HG02642 (cell line): ENCODE data around the gene LINC01488.

Experiments used
- ATAC-seq: cut with Tn5 transposase; IDR thresholded peaks from one replicate; pipeline ENCODE4 v1.9.1; 2021; ENCODE audit warnings: mild to moderate bottlenecking; ENCODE audit not compliant: unreplicated experiment, poor library complexity

Gene LINC01488

DNA sequence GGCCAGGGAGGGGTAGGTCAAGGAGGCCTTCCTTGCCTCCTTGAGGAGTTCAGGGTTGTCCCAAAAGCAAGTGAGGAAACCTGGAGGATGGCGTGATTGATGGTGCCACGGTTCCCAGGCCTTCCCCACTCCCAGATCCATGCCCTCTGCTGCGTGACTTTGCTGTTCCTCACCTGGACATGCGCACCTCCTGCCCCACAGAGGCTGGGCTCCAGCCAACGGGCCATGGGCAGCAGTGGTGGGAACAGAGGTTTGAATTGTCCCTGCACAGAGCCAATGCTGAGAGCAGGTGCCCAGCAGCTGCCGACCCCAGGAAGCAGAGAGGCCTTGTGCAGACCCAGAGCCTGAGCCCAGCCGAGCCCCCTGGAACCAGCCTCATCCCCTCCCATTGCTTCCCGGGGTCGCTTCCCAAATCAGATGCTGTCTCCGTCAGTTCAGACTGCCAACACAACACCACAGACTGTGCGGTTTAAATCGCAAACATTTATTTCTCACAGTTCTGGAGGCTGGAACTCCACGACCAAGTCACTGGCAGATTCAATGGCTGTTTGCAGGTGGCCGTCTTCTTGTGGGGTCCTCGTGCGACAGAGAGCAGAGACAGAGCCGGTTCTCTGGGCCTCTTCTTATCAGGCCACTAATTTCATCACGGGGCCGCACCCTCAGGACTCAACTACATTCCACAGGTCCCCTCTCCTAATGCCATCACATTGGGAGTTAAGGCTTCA is 6.2 kb upstream of the LINC01488 start:
- ATAC-seq = no peak

DNA sequence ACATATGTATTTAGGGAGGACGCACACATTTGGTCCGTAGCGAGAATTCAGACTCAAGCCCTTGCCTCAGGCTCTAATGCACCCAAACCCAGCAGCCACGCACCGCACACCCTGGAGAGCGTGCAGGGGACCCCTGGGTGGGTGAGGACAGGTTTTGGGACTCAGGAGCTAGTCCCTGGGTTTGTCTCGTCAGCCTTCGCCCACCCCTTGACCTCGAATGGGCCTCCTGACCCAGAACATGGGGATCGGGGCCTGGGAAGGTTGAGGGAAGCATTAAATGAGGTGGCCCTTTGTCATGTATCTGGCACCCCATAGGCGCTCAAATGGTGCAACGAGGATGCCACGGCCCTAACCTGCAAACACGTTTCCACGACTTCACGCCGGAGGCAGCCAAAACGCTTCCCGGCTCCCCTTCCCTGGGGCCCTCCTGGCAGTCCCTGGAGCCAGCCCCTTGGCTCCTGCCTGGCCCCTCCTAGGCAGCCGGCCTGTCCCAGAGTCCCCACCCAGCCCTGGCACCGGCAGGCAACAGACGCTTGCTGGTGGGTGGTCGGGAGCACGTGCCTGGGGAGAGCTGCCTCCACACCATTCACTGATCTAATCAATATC is 5.5 kb upstream of the LINC01488 start:
- ATAC-seq = no peak

DNA sequence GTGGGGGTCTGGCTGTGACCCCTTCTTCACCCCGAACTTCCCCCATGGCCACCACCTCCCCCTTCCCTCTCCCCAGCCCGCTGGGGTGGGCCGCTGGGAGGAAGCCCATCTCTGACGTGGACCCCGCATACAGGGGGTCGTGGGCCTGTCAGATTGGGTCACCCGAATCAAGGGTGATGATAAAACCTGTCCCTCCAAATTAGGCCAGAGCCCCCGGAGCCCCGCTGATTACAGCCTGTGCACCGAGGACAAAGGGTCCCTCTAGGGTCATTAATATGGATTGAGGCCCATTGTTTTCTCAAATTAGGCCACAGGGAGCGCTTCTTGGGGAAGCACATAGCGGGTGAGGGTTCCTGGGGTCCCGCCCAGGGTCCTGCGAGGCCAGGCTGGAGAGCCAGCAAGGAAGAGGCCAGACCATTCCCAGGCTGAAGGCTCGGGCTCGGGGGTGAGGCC is 4.9 kb upstream of the LINC01488 start:
- ATAC-seq = no peak

DNA sequence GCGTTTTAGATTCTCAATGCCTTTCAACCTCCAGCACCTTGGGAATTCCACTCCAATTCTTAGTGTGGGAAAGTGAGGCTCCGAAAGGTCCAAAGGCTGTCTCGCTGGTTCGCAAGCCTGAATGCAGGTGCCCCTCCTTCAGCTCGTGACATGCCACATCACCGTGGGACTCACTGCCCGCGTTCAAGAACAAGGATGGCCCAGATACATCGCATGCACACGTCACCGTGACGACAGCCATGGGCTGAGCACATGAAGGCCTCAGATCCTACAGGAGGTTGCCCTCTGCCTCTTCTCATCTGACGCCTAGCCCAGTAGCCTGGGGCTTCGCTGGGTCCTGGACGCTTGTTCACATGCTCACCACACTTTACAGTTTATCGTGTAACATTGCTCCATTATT is 4.4 kb upstream of the LINC01488 start:
- ATAC-seq = no peak

DNA sequence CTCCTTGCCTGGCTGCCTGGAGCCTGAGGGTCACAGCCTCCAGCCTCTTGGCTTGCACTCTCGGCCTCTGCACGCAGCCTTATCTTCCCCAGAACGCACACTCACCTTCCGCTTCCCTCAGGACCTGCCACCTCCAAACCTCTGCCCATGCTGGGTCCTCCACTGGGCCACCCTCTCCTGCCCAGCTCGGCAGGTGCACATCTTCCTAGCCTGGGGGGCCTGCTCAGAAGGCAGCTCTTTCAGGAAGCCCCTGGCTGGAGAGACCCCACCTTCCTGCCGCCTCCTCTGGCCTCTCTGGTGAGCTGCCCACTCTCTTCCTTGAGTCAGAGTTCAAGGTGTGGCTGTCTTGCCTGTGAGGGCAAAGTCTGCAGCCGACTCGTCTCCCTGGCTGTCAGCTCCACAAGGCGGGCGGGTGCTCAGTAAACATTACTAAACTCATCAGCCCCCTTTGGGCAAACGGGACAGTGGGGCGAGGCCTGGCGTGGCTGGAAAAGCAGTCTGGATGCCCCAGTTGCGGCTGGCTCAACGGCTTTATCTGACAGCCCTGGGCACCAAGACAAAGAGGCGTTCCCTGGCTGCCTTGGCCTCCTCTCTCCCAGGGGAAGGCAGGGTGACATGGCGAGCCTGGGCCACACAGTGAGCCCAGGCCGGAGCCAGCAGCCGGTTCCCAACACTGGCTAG is 1.7 kb upstream of the LINC01488 start:
- no peak for ATAC-seq

- no peak for ATAC-seq
Measured at GRCh38 chr11:69480547-69481392, 693 bp upstream of the LINC01488 start.

DNA sequence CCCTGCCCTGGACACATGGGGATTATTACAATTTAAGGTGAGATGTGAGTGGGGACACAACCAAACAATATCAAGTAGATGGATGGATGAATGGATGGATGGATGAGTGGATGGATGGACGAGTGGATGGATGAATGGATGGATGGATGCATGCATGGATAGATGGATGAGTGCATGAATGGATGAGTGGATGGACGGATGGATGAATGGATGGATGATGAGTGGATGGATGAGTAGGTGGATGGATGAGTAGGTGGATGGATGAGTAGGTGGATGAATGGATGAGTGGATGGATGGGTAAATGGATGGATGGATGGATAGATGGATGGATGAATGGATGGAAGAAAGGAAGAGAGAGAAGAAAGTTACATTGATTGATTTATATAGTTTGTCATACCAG is 859 bp downstream of the LINC01488 start:
- no peak for ATAC-seq

- no peak for ATAC-seq
Measured at GRCh38 chr11:69483170-69483569, 1.7 kb downstream of the LINC01488 start.

DNA sequence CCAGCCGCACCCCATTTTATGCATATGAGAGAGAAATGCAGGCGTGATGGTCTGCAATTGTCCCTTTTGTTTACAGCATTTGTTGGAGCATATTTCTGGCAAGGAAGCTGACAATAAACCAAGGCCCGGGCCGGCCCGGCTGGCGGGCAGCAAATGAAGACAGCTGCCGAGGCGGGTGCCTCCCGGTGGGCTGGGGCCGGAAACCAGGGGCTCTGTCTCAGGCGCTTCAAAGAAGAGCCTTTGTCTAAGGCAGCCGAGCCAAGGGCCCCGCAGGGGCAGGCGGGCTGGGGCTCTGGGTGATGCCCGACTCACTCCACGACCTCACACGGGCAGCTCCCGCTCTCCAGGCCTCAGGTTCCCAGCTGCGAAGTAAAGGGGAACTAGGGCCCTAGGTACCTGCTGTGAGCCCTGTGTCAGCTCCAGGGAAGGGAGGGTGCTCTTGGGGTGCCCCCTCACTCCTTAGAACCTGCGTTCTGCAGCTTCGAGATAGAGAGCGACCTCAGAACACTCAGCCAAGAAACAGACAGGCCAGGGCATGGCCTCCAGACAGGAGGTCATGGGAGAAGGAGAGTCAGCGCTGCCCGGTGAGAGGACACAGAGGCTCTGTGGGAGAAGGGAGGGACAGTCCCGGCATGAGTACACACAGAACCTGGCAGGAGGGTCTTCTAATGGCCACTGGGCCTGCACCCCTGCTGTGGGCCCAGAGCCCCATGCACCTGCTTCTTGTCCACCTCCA is 2.4 kb downstream of the LINC01488 start:
- no peak for ATAC-seq

DNA sequence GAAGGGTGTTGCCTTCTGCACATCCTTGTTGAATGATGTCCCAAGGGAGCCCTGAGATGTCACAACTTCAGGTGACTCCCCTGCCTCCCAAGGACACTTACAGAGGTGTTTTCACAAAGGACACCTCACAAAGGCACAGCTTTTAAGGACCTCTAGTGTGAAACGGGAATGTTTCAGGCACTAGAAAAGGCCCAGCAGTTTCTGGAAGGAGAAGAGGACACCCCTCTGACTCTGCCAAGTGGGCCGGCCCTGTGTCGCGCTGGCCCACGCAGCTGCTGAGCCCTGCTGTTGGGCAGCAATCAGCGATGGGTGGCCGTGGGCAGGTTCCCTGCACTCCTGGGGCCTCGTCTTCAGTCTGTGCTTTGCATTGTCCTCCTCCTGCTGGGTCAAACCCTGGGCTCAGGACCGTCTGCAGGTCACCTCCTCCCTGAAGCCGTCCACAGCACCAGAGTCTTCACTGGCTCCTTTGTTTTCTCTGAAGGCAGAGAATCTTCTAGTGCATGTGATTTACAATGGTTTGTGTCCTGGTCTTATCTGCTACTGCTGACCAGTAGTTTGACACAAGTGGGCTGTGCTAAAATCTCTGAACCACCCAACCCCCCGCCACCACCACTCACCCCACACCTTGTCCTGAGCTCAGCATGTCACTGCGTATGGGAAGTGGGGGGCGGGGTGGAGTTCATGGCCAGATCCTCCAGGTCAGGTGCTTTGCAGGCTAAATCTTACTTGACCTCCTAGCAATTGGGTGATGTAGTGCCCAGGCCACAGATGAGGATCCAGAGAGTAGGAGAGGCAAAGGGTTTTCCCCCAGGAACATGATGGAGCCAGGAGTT is 3.2 kb downstream of the LINC01488 start:
- no peak for ATAC-seq

DNA sequence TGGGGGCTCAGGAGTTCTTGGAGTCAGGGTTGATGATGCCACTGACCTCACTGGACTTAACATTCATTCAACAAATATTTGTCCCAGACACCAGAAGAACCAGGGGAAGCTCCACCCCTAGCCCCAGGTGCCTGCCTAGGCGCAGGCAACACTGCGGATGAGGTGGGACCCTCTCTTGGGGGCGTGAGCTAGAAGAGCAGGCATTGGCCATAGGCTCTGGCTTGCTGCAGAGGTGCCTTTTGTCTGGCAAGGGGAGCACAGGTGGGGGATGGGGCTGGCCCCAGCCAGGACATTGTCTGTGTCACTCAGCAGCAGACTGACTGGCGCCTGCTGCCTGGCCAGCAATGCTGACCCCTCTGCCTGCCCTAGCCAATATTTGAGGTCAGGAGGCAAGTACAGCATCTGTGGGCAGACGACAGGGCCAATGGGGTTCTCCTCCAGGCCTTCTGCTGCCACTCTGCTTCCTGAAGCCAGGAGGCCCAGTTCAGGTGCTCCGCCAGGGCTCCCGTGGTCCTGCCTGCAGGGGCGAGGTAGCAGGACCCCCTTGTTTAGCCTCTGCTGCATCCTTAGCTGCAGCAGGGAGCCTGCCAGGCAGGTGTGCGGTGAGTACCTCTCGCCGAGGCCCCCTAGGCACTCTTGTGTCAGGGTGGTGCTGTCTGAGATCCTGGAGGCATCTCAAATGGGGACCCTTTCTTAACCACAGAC is 4.0 kb downstream of the LINC01488 start:
- ATAC-seq = no peak

GRCh38 chr11:69486056-69486772 is 4.8 kb downstream of the LINC01488 start:
- ATAC-seq = no peak

DNA sequence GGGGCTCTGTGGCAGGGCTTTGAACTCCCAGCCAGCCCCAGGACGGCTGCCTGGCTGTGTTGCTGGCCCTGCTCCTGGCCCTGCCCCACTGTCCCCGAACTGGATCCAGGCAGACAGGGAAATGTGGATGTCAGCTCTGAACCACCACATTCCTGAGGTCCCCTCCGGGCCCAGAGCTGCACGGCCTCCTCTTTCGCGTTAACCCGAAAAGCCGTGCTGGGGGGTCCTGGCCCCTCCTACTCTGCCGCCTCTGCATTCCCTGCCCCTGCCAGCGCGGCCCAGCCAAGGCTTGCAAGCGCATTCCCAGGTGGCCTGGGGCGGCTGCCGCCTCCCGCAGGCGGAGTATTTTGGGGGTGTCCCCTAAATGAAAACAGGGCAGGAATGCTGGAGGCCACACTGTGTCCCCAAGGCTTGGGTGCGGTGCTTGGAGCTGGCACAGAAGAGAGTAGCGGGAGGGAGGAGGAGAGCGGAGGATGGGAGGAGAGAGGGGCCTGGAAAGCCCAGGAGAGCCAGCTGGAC is 5.4 kb downstream of the LINC01488 start:
- ATAC-seq = no peak

GRCh38 chr11:69487391-69487790 is 5.9 kb downstream of the LINC01488 start:
- no peak for ATAC-seq

- ATAC-seq = no peak
Measured at GRCh38 chr11:69487849-69488542, 6.5 kb downstream of the LINC01488 start.

DNA sequence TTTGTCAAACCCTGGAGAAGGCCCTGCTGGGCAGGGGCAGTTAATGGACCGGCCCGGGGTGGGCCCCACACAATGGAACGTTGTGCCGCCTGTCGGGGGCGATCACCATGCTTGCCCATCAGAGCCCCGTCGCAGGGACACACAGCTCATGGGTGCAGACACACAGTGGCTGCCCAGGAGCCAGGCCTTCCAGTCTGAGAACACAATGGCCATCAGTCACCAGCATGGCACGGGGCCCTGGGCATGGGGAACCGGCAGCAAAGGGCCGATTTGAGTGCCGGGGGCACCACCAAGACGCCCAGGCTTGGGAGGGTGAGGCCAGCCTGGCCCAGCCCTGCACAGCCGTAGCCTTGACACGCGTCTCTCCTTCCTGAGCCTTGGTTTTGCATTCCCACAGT is 7.1 kb downstream of the LINC01488 start:
- no peak for ATAC-seq
